NOMO-1 (cell line): ENCODE data around the gene PDE1C.

Experiments used
- DNase-seq, 2 experiments: peaks; one replicate each; lab custom pipeline; 2025; ENCODE audit not compliant: unreplicated experiment in 2 of 2; lab: John Stamatoyannopoulos, UW

The PDE1C gene

GRCh38 chr7:31735991-31736982, 333.9 kb downstream of the PDE1C start:
- peak; percentile 33 to 40 for DNase-seq

GRCh38 chr7:31734456-31734855, 335.8 kb downstream of the PDE1C start:
- no peak for DNase-seq

- no peak for DNase-seq
Observed at GRCh38 chr7:31729195-31729804, 340.9 kb downstream of the PDE1C start.

GRCh38 chr7:31724696-31725095, 345.5 kb downstream of the PDE1C start:
- no peak for DNase-seq

GRCh38 chr7:31720366-31720765, 349.8 kb downstream of the PDE1C start:
- DNase-seq, result no peak

- DNase-seq, result no peak
Observed at GRCh38 chr7:31716355-31716754, 353.9 kb downstream of the PDE1C start.

GRCh38 chr7:31710171-31710570, 360.0 kb downstream of the PDE1C start:
- no peak for DNase-seq

GRCh38 chr7:31707089-31707488, 363.1 kb downstream of the PDE1C start:
- DNase-seq, result no peak

- peak in 1 of 2 experiments; percentile 16 for DNase-seq
Observed at GRCh38 chr7:31705377-31705776, 364.8 kb downstream of the PDE1C start.

- no peak for DNase-seq
Observed at GRCh38 chr7:31702354-31702753, 367.9 kb downstream of the PDE1C start.
